GM12878 (cell line): ENCODE data around the gene DNAAF8. TPM values are rescaled to one million over a fixed set of nuclear protein-coding genes. Genes with fewer than 3 reads are reported as not detected.

Experiments
- ATAC-seq: fragments of 200-7000 bp; cut with Tn5 transposase; 3 replicates; pipeline ENCODE4 v1.9.1; 2020; ENCODE audit warnings: mild to moderate bottlenecking, moderate library complexity
- BruUV-seq: library from RNA; stranded (reverse); fragments of 400-500 nt; replicated peaks from 2 replicates; lab custom pipeline; 2021; lab: Mats Ljungman, UMichigan
- CTCF ChIA-PET: fragments of 300-600 bp; sonication (Branson Sonifier 250); formaldehyde crosslinking; extraction: SDS; loops from one replicate; lab custom pipeline; 2021; ENCODE audit warnings: inconsistent platforms; lab: Yijun Ruan, JAX
- POLR2A ChIA-PET: fragments of 350-600 bp; formaldehyde crosslinking; extraction: SDS; loops from one replicate; lab custom pipeline; 2021; ENCODE audit warnings: inconsistent platforms; lab: Charles Lee
- RAD21 ChIA-PET: fragments of 300-600 bp; sonication (Branson Sonifier 250); formaldehyde crosslinking; loops from one replicate; lab custom pipeline; 2023; ENCODE audit warnings: antibody characterized with exemption; ENCODE audit not compliant: unreplicated experiment; lab: Charles Lee
- SMC1A ChIA-PET: fragments of 300-600 bp; sonication (Branson Sonifier 250); formaldehyde crosslinking; loops from one replicate; lab custom pipeline; 2023; ENCODE audit not compliant: unreplicated experiment, uncharacterized antibody; lab: Charles Lee
- DNase-seq: peaks from one replicate; pipeline ENCODE4 v3.0.0-alpha.2; 2011; ENCODE audit warnings: low read depth, low spot score
- FAIRE-seq: peaks from 3 replicates; lab custom pipeline; 2011; peaks lifted over from hg19 to GRCh38; lab: Jason Lieb, UNC
- H2AFZ ChIP-seq: 2 replicates; pipeline ENCODE4 v1.6.0; 2011; ENCODE audit warnings: low read depth, low read length, control low read depth; ENCODE audit not compliant: control insufficient read depth
- H3K27ac ChIP-seq: 2 replicates; pipeline ENCODE4 v1.5.1; 2011; ENCODE audit warnings: control low read depth; ENCODE audit not compliant: control insufficient read depth, insufficient read depth
- H3K27me3 ChIP-seq, 2 experiments: replicated peaks in 1 of 2; 2 replicates each; pipeline versions ENCODE4 v1.6.0 to v1.6.1; 2011; ENCODE audit warnings: low read length in 1 of 2; ENCODE audit not compliant: control insufficient read depth in 2 of 2, insufficient read depth in 2 of 2
- H3K36me3 ChIP-seq, 2 experiments: 2 replicates each; pipeline ENCODE4 v1.5.1; 2011; ENCODE audit warnings: low read length in 1 of 2; ENCODE audit not compliant: control insufficient read depth in 2 of 2, insufficient read depth in 2 of 2
- H3K4me1 ChIP-seq: 2 replicates; pipeline ENCODE4 v1.6.1; 2011; ENCODE audit warnings: mild to moderate bottlenecking, low read length, moderate library complexity, mixed read lengths; ENCODE audit not compliant: control insufficient read depth, insufficient read depth
- H3K4me2 ChIP-seq: 2 replicates; pipeline ENCODE4 v1.6.0; 2011; ENCODE audit warnings: control low read depth; ENCODE audit not compliant: control insufficient read depth, insufficient read depth
- H3K4me3 ChIP-seq: fragments of 200-600 bp; sonication (generic); 2 replicates; pipeline ENCODE4 v1.5.1; 2016
- H3K79me2 ChIP-seq: 2 replicates; pipeline ENCODE4 v1.6.0; 2011; ENCODE audit warnings: low read length; ENCODE audit not compliant: control insufficient read depth, insufficient read depth
- H3K9ac ChIP-seq: 2 replicates; pipeline ENCODE4 v1.8.0; 2011; ENCODE audit warnings: low read length, control low read depth, mixed read lengths; ENCODE audit not compliant: control insufficient read depth, insufficient read depth
- H3K9me3 ChIP-seq: replicated peaks from 3 replicates; pipeline ENCODE4 v1.5.1; 2011; ENCODE audit warnings: mild to moderate bottlenecking, low read length; ENCODE audit not compliant: control insufficient read depth, insufficient read depth
- H4K20me1 ChIP-seq: 2 replicates; pipeline ENCODE4 v1.6.0; 2011; ENCODE audit not compliant: control insufficient read depth, insufficient read depth
- BMI1 ChIP-seq: fragments of 450-650 bp; IDR thresholded peaks from 2 replicates; pipeline ENCODE4 v1.6.1; 2016; ENCODE audit warnings: mild to moderate bottlenecking, moderate library complexity, borderline replicate concordance
- CBFB ChIP-seq: IDR thresholded peaks from 2 replicates; pipeline ENCODE4 v1.6.1; 2016; ENCODE audit warnings: antibody characterized with exemption, low read depth
- CREB1 ChIP-seq: IDR thresholded peaks from 2 replicates; pipeline ENCODE4 v1.6.1; 2012; ENCODE audit warnings: low read depth, mild to moderate bottlenecking, inconsistent platforms
- KDM1A ChIP-seq: fragments of 200-600 bp; sonication (generic); IDR thresholded peaks from 2 replicates; pipeline ENCODE4 v1.6.1; 2016; ENCODE audit warnings: borderline replicate concordance
- LARP7 ChIP-seq: fragments of 450-650 bp; IDR thresholded peaks from 2 replicates; pipeline ENCODE4 v1.6.1; 2017; ENCODE audit warnings: mild to moderate bottlenecking
- MAX ChIP-seq: IDR thresholded peaks from 2 replicates; pipeline ENCODE4 v1.6.1; 2012; ENCODE audit warnings: low read depth, low read length, improper control_type of control experiment
- NFIC ChIP-seq: IDR thresholded peaks from 2 replicates; pipeline ENCODE4 v1.6.1; 2012; ENCODE audit warnings: low read depth, mild to moderate bottlenecking, inconsistent platforms, low read length, moderate library complexity
- NFYA ChIP-seq: IDR thresholded peaks from 2 replicates; pipeline ENCODE4 v1.6.1; 2011; ENCODE audit warnings: low read depth, mild to moderate bottlenecking, low read length, improper control_type of control experiment, borderline replicate concordance
- POLR2AphosphoS5 ChIP-seq: IDR thresholded peaks from 2 replicates; pipeline ENCODE4 v1.6.1; 2011; ENCODE audit warnings: mild to moderate bottlenecking, low read length, inconsistent platforms
- POU2F2 ChIP-seq: IDR thresholded peaks from 3 replicates; pipeline ENCODE4 v1.6.1; 2011; ENCODE audit warnings: low read depth, mild to moderate bottlenecking, low read length, borderline replicate concordance
- SIN3A ChIP-seq: IDR thresholded peaks from 2 replicates; pipeline ENCODE4 v1.6.1; 2012; ENCODE audit warnings: low read depth, low read length, improper control_type of control experiment
- YY1 ChIP-seq: IDR thresholded peaks from 2 replicates; pipeline ENCODE4 v1.6.1; 2011; ENCODE audit warnings: low read depth, mild to moderate bottlenecking, low read length
- WGBS: methylation state at CpG from one replicate; pipeline ENCODE4 v1.1.6; 2016; ENCODE audit warnings: low lambda C conversion rate; ENCODE audit not compliant: insufficient replicate concordance, insufficient coverage; ENCODE audit errors: missing lambda C conversion rate; 5-methylcytosine and 5-hydroxymethylcytosine counted together
- in situ Hi-C: fragments of 300-500 bp; cut with MboI; formaldehyde crosslinking; loops from 9 replicates; pipeline ENCODE4 v1.14.3; 2018; ENCODE audit warnings: mixed read lengths
- intact Hi-C: fragments of 100-400 bp; cut with micrococcal nuclease; formaldehyde crosslinking; loops from one replicate; pipeline ENCODE4 v1.14.2; 2022; ENCODE audit not compliant: unreplicated experiment
- polyA plus RNA-seq, 11 experiments: library from polyadenylated mRNA; depleted of rRNA in 4 of 11; unstranded in 6 of 11; stranded (reverse) in 5 of 11; fragments of >200 nt; fragmentation: Nextera tagmentation in 4 of 11; fragmentation: Illumina TruSeq in 1 of 11; extraction: Ambion mirVana in 4 of 11; extraction: Trizol in 1 of 11; gene quantifications; 1 replicate in 1 of 11; 2 replicates in 10 of 11; pipeline versions ENCODE4 v1.2.1 to v1.2.3, GENCODE V29; 2011 to 2016; ENCODE audit warnings: inconsistent platforms in 2 of 11, missing spikeins in 2 of 11, low read depth in 1 of 11
- total RNA-seq, 4 experiments: library from RNA; depleted of rRNA in 3 of 4; stranded (reverse); fragments of >200 nt in 3 of 4; fragmentation: Illumina TruSeq in 1 of 4; extraction: Trizol in 1 of 4; gene quantifications; 2 replicates each; pipeline versions ENCODE4 v1.2.1 to v1.2.3, GENCODE V29; 2013 to 2021
- TF ChIP-seq, protein P1 (sequence below): IDR thresholded peaks from 2 replicates; pipeline ENCODE4 v1.6.1; 2011; ENCODE audit warnings: low read depth, mild to moderate bottlenecking, low read length, moderate library complexity, borderline replicate concordance; ENCODE audit errors: extremely low read depth
- TF ChIP-seq, protein P2 (sequence below): fragments of 450-650 bp; IDR thresholded peaks from 2 replicates; pipeline ENCODE4 v1.6.1; 2017; ENCODE audit warnings: mild to moderate bottlenecking, moderate library complexity
- TF ChIP-seq, protein P3 (sequence below): fragments of 450-650 bp; formaldehyde crosslinking; IDR thresholded peaks from 2 replicates; pipeline ENCODE4 v1.4.0; 2020; ENCODE audit warnings: mild to moderate bottlenecking, moderate library complexity

DNAAF8 gene
- total and polyA plus RNA-seq, 10 of the 15 experiments (the other 5 are each of a cell fraction or from before 2014, with no cell fraction given), result 0.01 to 0.78 (median 0.22) TPM; not detected in 2

GRCh38 chr16:4734730-4735535 is 596 bp downstream of the DNAAF8 start (continued):
- TF ChIP-seq, protein P1, sequence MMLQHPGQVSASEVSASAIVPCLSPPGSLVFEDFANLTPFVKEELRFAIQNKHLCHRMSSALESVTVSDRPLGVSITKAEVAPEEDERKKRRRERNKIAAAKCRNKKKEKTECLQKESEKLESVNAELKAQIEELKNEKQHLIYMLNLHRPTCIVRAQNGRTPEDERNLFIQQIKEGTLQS, result no peak
- no peak for TF ChIP-seq KDM1A
- peak; percentile 97 for TF ChIP-seq BMI1
- peak; percentile 95 for TF ChIP-seq SIN3A
- peak; percentile 73 for TF ChIP-seq POLR2AphosphoS5
- peak; percentile 48; the same call in 1 of the 3 replicates for TF ChIP-seq POU2F2
- TF ChIP-seq NFYA, result no peak
- no peak for TF ChIP-seq CREB1
- TF ChIP-seq NFIC, result no peak
- TF ChIP-seq LARP7, result no peak
- TF ChIP-seq, all 136 proteins: peak for 9

DNA sequence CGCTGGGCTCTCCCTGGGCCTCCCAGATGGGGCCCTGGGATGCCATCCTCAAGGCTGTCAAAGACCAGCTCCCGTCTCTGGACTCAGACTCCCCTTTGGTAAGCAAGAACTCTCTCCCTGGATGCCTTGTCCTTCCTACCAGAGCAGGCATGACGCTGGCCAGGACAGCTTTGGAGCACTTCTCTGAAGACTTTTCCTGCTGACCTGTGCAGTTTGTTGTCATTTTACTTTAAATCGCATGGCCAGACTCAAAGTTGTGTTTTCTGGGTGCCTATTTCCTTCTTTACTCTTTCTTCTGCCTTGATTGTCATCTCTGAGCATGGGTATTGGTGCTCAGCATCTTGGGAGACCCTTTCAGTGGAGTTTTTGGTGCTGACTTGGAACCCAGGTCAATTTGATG is 2.2 kb downstream of the DNAAF8 start:
- ChIA-PET RAD21 (no interaction called here), CTCF (interaction anchor here (2.7 kb wide), 1 partner anchor 41 kb away, joined by 9 read pairs; no protein-coding TSS in a partner anchor), POLR2A (no interaction called here), SMC1A (interaction anchor here (1.1 kb wide), 2 partner anchors 15 to 100 kb away, joined by 3 to 4 read pairs; no protein-coding TSS in a partner anchor)
- Histone ChIP-seq H3K9me3 (no peaks in the 10 kb centered on the region), H3K27ac (no peak overlapping the region), H3K4me1 (peaks cover 2% of the 10 kb centered on the region; the same call in 1 of the 2 replicates), H3K36me3 (no peaks in the 10 kb centered on the region), H3K27me3 (no peaks in the 10 kb centered on the region), H3K4me3 (no peak overlapping the region), H4K20me1 (no peaks in the 10 kb centered on the region), H2AFZ (no peak overlapping the region), H3K9ac (no peak overlapping the region), H3K4me2 (no peak overlapping the region), H3K79me2 (peaks cover 13% of the 10 kb centered on the region)
- BruUV-seq, result no TSS peak
- FAIRE-seq (no peak), DNase-seq (no peak), ATAC-seq (no peak)
- intact Hi-C loops, result no loop called here
- 44% methylated on average over 4 of the region's 4 CpGs for WGBS
- in situ Hi-C loops, result no loop called here
- TF ChIP-seq MAX, result no peak
- no peak for TF ChIP-seq POU2F2
- TF ChIP-seq CBFB, result no peak
- TF ChIP-seq YY1, result no peak
- TF ChIP-seq, protein P2, sequence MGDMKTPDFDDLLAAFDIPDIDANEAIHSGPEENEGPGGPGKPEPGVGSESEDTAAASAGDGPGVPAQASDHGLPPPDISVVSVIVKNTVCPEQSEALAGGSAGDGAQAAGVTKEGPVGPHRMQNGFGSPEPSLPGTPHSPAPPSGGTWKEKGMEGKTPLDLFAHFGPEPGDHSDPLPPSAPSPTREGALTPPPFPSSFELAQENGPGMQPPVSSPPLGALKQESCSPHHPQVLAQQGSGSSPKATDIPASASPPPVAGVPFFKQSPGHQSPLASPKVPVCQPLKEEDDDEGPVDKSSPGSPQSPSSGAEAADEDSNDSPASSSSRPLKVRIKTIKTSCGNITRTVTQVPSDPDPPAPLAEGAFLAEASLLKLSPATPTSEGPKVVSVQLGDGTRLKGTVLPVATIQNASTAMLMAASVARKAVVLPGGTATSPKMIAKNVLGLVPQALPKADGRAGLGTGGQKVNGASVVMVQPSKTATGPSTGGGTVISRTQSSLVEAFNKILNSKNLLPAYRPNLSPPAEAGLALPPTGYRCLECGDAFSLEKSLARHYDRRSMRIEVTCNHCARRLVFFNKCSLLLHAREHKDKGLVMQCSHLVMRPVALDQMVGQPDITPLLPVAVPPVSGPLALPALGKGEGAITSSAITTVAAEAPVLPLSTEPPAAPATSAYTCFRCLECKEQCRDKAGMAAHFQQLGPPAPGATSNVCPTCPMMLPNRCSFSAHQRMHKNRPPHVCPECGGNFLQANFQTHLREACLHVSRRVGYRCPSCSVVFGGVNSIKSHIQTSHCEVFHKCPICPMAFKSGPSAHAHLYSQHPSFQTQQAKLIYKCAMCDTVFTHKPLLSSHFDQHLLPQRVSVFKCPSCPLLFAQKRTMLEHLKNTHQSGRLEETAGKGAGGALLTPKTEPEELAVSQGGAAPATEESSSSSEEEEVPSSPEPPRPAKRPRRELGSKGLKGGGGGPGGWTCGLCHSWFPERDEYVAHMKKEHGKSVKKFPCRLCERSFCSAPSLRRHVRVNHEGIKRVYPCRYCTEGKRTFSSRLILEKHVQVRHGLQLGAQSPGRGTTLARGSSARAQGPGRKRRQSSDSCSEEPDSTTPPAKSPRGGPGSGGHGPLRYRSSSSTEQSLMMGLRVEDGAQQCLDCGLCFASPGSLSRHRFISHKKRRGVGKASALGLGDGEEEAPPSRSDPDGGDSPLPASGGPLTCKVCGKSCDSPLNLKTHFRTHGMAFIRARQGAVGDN, result no peak
- TF ChIP-seq, protein P3, sequence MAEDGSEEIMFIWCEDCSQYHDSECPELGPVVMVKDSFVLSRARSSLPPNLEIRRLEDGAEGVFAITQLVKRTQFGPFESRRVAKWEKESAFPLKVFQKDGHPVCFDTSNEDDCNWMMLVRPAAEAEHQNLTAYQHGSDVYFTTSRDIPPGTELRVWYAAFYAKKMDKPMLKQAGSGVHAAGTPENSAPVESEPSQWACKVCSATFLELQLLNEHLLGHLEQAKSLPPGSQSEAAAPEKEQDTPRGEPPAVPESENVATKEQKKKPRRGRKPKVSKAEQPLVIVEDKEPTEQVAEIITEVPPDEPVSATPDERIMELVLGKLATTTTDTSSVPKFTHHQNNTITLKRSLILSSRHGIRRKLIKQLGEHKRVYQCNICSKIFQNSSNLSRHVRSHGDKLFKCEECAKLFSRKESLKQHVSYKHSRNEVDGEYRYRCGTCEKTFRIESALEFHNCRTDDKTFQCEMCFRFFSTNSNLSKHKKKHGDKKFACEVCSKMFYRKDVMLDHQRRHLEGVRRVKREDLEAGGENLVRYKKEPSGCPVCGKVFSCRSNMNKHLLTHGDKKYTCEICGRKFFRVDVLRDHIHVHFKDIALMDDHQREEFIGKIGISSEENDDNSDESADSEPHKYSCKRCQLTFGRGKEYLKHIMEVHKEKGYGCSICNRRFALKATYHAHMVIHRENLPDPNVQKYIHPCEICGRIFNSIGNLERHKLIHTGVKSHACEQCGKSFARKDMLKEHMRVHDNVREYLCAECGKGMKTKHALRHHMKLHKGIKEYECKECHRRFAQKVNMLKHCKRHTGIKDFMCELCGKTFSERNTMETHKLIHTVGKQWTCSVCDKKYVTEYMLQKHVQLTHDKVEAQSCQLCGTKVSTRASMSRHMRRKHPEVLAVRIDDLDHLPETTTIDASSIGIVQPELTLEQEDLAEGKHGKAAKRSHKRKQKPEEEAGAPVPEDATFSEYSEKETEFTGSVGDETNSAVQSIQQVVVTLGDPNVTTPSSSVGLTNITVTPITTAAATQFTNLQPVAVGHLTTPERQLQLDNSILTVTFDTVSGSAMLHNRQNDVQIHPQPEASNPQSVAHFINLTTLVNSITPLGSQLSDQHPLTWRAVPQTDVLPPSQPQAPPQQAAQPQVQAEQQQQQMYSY (CRISPR knock-in tag), result no peak
- no peak for TF ChIP-seq CREB1
